Measurements from ENCODE around the gene LCP1.

GRCh38 chr13:46178821-46179220 lies 3.2 kb downstream of the LCP1 start:
- TF ChIP-seq, protein P1, sequence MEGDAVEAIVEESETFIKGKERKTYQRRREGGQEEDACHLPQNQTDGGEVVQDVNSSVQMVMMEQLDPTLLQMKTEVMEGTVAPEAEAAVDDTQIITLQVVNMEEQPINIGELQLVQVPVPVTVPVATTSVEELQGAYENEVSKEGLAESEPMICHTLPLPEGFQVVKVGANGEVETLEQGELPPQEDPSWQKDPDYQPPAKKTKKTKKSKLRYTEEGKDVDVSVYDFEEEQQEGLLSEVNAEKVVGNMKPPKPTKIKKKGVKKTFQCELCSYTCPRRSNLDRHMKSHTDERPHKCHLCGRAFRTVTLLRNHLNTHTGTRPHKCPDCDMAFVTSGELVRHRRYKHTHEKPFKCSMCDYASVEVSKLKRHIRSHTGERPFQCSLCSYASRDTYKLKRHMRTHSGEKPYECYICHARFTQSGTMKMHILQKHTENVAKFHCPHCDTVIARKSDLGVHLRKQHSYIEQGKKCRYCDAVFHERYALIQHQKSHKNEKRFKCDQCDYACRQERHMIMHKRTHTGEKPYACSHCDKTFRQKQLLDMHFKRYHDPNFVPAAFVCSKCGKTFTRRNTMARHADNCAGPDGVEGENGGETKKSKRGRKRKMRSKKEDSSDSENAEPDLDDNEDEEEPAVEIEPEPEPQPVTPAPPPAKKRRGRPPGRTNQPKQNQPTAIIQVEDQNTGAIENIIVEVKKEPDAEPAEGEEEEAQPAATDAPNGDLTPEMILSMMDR (IDR thresholded peaks at IDR 0.05; ENCODE audit: insufficient read depth, low read length), result no peak
- TF ChIP-seq, protein P2, sequence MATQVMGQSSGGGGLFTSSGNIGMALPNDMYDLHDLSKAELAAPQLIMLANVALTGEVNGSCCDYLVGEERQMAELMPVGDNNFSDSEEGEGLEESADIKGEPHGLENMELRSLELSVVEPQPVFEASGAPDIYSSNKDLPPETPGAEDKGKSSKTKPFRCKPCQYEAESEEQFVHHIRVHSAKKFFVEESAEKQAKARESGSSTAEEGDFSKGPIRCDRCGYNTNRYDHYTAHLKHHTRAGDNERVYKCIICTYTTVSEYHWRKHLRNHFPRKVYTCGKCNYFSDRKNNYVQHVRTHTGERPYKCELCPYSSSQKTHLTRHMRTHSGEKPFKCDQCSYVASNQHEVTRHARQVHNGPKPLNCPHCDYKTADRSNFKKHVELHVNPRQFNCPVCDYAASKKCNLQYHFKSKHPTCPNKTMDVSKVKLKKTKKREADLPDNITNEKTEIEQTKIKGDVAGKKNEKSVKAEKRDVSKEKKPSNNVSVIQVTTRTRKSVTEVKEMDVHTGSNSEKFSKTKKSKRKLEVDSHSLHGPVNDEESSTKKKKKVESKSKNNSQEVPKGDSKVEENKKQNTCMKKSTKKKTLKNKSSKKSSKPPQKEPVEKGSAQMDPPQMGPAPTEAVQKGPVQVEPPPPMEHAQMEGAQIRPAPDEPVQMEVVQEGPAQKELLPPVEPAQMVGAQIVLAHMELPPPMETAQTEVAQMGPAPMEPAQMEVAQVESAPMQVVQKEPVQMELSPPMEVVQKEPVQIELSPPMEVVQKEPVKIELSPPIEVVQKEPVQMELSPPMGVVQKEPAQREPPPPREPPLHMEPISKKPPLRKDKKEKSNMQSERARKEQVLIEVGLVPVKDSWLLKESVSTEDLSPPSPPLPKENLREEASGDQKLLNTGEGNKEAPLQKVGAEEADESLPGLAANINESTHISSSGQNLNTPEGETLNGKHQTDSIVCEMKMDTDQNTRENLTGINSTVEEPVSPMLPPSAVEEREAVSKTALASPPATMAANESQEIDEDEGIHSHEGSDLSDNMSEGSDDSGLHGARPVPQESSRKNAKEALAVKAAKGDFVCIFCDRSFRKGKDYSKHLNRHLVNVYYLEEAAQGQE (IDR thresholded peaks at IDR 0.05; ENCODE audit: insufficient replicate concordance, low read depth), result no peak

Data from HL-60 (cell line).